ENCODE measurements around the gene ZFP3. TPM values are rescaled to one million over a fixed set of nuclear protein-coding genes. Genes with fewer than 3 reads are reported as not detected.

ZFP3 gene
- total RNA-seq, 1 donor: 3.6 TPM

- H3K4me3 ChIP-seq (ENCODE audit: insufficient read depth, low read length): no peak overlapping the region
Measured at GRCh38 chr17:5097101-5097834, 19.0 kb downstream of the ZFP3 start.

GRCh38 chr17:5099271-5099670 is 21.0 kb downstream of the ZFP3 start:
- Histone ChIP-seq H3K4me3 (ENCODE audit: insufficient read depth, low read length) (no peak overlapping the region), H3K27me3 (ENCODE audit: insufficient read depth, low read length) (peaks cover 5% of the 10 kb centered on the region), H3K9me3 (ENCODE audit: low read depth, low read length) (peaks cover 23% of the 10 kb centered on the region)

More at GRCh38 chr17:5097101-5097834, 19.0 kb downstream of the ZFP3 start:
- no peak overlapping the region for H3K27ac ChIP-seq (ENCODE audit: low read depth, low read length)
- H3K9me3 ChIP-seq (ENCODE audit: low read depth, low read length): peaks cover 33% of the 10 kb centered on the region
- no peak for TF ChIP-seq CTCF (IDR thresholded peaks at IDR 0.05; ENCODE audit: extremely low read depth, low read depth, low read length)
- no peaks in the 10 kb centered on the region for H4K20me1 ChIP-seq (ENCODE audit: insufficient read depth, low read length)
- peaks cover 3% of the 10 kb centered on the region for H3K36me3 ChIP-seq (ENCODE audit: insufficient read depth, low read length)
- H3K4me2 ChIP-seq (ENCODE audit: insufficient read depth, low read length): no peak overlapping the region
- H2AFZ ChIP-seq (ENCODE audit: low read length): no peak overlapping the region
- no peaks in the 10 kb centered on the region for H3K4me1 ChIP-seq (ENCODE audit: insufficient read depth, low read length)
- no peaks in the 10 kb centered on the region for H3K79me2 ChIP-seq (ENCODE audit: insufficient read depth, low read length)
- H3K27me3 ChIP-seq (ENCODE audit: insufficient read depth, low read length): peaks cover 5% of the 10 kb centered on the region
- peak; percentile 71 for DNase-seq (ENCODE audit: insufficient read length, low spot score, missing footprints)

DNA sequence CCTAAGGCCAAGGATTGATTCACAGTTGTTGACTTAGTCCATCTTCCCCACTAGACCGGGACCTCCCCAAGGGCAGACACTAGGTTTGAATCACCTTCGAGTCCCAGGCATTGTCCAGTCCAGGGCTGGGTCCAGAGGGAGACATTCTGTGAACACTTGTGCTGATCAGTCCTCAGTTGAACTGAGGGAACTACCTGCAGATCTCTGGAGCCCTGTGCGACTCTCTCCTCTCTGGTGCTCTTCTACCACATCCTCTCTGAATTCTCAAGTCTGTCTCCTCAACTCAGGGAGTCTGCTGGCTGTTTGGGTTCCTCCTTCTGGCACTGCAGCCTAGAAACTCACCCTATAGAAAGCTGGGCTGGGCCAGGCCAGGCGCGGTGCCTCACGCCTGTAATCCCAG is 22.6 kb downstream of the ZFP3 start:
- Histone ChIP-seq H3K4me2 (ENCODE audit: insufficient read depth, low read length) (no peak overlapping the region), H3K27me3 (ENCODE audit: insufficient read depth, low read length) (peaks cover 5% of the 10 kb centered on the region), H3K27ac (ENCODE audit: low read depth, low read length) (no peak overlapping the region), H3K9me3 (ENCODE audit: low read depth, low read length) (peaks cover 21% of the 10 kb centered on the region), H3K4me3 (ENCODE audit: insufficient read depth, low read length) (no peak overlapping the region), H4K20me1 (ENCODE audit: insufficient read depth, low read length) (no peaks in the 10 kb centered on the region), H3K36me3 (ENCODE audit: insufficient read depth, low read length) (peaks cover 5% of the 10 kb centered on the region), H3K4me1 (ENCODE audit: insufficient read depth, low read length) (no peaks in the 10 kb centered on the region), H2AFZ (ENCODE audit: low read length) (no peak overlapping the region), H3K79me2 (ENCODE audit: insufficient read depth, low read length) (no peaks in the 10 kb centered on the region)
- no peak for TF ChIP-seq CTCF (IDR thresholded peaks at IDR 0.05; ENCODE audit: extremely low read depth, low read depth, low read length)
- DNase-seq (ENCODE audit: insufficient read length, low spot score, missing footprints): no peak

More at GRCh38 chr17:5099271-5099670, 21.0 kb downstream of the ZFP3 start:
- H3K4me1 ChIP-seq (ENCODE audit: insufficient read depth, low read length): no peaks in the 10 kb centered on the region
- no peaks in the 10 kb centered on the region for H3K79me2 ChIP-seq (ENCODE audit: insufficient read depth, low read length)
- no peaks in the 10 kb centered on the region for H3K36me3 ChIP-seq (ENCODE audit: insufficient read depth, low read length)
- H4K20me1 ChIP-seq (ENCODE audit: insufficient read depth, low read length): no peaks in the 10 kb centered on the region
- H3K4me2 ChIP-seq (ENCODE audit: insufficient read depth, low read length): no peak overlapping the region
- no peak for DNase-seq (ENCODE audit: insufficient read length, low spot score, missing footprints)
- no peak overlapping the region for H2AFZ ChIP-seq (ENCODE audit: low read length)
- no peak for TF ChIP-seq CTCF (IDR thresholded peaks at IDR 0.05; ENCODE audit: extremely low read depth, low read depth, low read length)
- H3K27ac ChIP-seq (ENCODE audit: low read depth, low read length): no peak overlapping the region

DNA sequence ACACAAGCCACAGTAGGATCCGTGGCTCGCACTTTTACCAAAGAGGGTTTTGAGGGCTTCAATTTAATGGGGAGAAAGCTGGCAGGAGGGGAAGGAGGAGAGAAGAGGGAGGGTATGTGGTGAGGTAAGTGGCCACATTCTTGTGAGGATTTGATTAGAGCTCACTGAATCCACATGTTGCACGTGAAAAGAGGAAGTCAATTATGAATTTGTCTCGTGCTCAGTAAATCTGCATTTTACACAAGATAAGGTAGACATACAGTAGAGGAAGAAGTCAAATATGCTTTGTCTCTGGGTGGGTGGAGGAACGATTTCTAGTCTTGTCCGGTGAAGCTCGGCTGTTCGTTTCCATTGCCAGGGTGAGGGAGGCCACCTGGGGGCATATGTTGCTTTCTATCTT is 32.5 kb downstream of the ZFP3 start:
- H3K9me3 ChIP-seq (ENCODE audit: low read depth, low read length): peaks cover 5% of the 10 kb centered on the region
- peak overlapping the region; percentile 97 for H3K4me3 ChIP-seq (ENCODE audit: insufficient read depth, low read length)
- peak overlapping the region; percentile 99 for H2AFZ ChIP-seq (ENCODE audit: low read length)
- no peak overlapping the region for H3K27ac ChIP-seq (ENCODE audit: low read depth, low read length)
- H3K36me3 ChIP-seq (ENCODE audit: insufficient read depth, low read length): peaks cover 23% of the 10 kb centered on the region
- H3K27me3 ChIP-seq (ENCODE audit: insufficient read depth, low read length): peaks cover 5% of the 10 kb centered on the region
- TF ChIP-seq CTCF (IDR thresholded peaks at IDR 0.05; ENCODE audit: extremely low read depth, low read depth, low read length): no peak
- H4K20me1 ChIP-seq (ENCODE audit: insufficient read depth, low read length): no peaks in the 10 kb centered on the region
- no peaks in the 10 kb centered on the region for H3K79me2 ChIP-seq (ENCODE audit: insufficient read depth, low read length)
- DNase-seq (ENCODE audit: insufficient read length, low spot score, missing footprints): no peak
- H3K4me2 ChIP-seq (ENCODE audit: insufficient read depth, low read length): peak overlapping the region; percentile 97
- H3K4me1 ChIP-seq (ENCODE audit: insufficient read depth, low read length): peaks cover 11% of the 10 kb centered on the region
